ENCODE results near the gene BCL6. TPM values are rescaled to one million over a fixed set of nuclear protein-coding genes. Genes with fewer than 3 reads are reported as not detected.

Gene BCL6
- total RNA-seq, 1 experiment from 2014 or later, result 6.2 TPM

GRCh38 chr3:187679638-187680396 is 65.5 kb downstream of the BCL6 start:
- peak; percentile 66 for DNase-seq
- no peaks in the 10 kb centered on the region for H3K36me3 ChIP-seq
- no peak overlapping the region for H3K4me3 ChIP-seq
- peaks cover 1% of the 10 kb centered on the region for H3K9me3 ChIP-seq
- peaks cover 3% of the 10 kb centered on the region; the same call in 1 of the 2 replicates for H3K27me3 ChIP-seq

- no peak overlapping the region for H3K4me3 ChIP-seq
- H3K27me3 ChIP-seq, result peaks cover 8% of the 10 kb centered on the region; the same call in 1 of the 2 replicates
- DNase-seq, result peak; percentile 46
- H3K36me3 ChIP-seq, result no peaks in the 10 kb centered on the region
- H3K9me3 ChIP-seq, result no peaks in the 10 kb centered on the region
These were observed 66.5 kb downstream of the BCL6 start for GRCh38 chr3:187678726-187679268.

GRCh38 chr3:187677604-187678003 is 67.7 kb downstream of the BCL6 start:
- no peak overlapping the region for H3K4me3 ChIP-seq
- peaks cover 13% of the 10 kb centered on the region for H3K27me3 ChIP-seq
- no peaks in the 10 kb centered on the region for H3K9me3 ChIP-seq
- no peak for DNase-seq
- no peaks in the 10 kb centered on the region for H3K36me3 ChIP-seq

GRCh38 chr3:187673012-187673411 is 72.3 kb downstream of the BCL6 start:
- no peak for DNase-seq
- Histone ChIP-seq H3K27me3 (peaks cover 54% of the 10 kb centered on the region), H3K9me3 (no peaks in the 10 kb centered on the region)

More at GRCh38 chr3:187673012-187673411, 72.3 kb downstream of the BCL6 start:
- H3K4me3 ChIP-seq, result no peak overlapping the region
- H3K36me3 ChIP-seq, result no peaks in the 10 kb centered on the region

Other genes with a start within 250 kb of the BCL6 start
- not detected in 2 replicates for gene SST, start 75.1 kb downstream of the BCL6 start, total RNA-seq (2014; rRNA removed; shearing (Covaris generic); ENCODE audit: low replicate concordance)
- gene RTP2, start 42.9 kb downstream of the BCL6 start, total RNA-seq (2014; rRNA removed; shearing (Covaris generic); ENCODE audit: low replicate concordance), result not detected in 2 replicates

Measured in MG63 (cell line).